Epidermal melanocyte (primary cell): ENCODE results near the gene KLHL8.
"Not testable (repeated sequence)": the region's sequence is repeated elsewhere in the genome, so short reads cannot be mapped to it uniquely, and the experiment has no call there.

ENCODE experiments used
- DNase-seq: peaks from one replicate; pipeline ENCODE4 v3.0.0; 2011; ENCODE audit warnings: low spot score; ENCODE audit not compliant: insufficient read length

The KLHL8 gene

GRCh38 chr4:87228262-87228860 is 7.9 kb upstream of the KLHL8 start:
- no peak for DNase-seq

GRCh38 chr4:87227751-87228151 is 7.3 kb upstream of the KLHL8 start:
- DNase-seq: no peak

GRCh38 chr4:87225936-87226335 is 5.5 kb upstream of the KLHL8 start:
- DNase-seq: no peak

- DNase-seq: no peak
Measured at GRCh38 chr4:87224141-87224923, 3.9 kb upstream of the KLHL8 start.

- no peak for DNase-seq
Measured at GRCh38 chr4:87219632-87220093, 755 bp downstream of the KLHL8 start.

GRCh38 chr4:87217235-87217763 is 3.1 kb downstream of the KLHL8 start:
- not testable (repeated sequence) for DNase-seq

GRCh38 chr4:87216469-87216868 is 3.9 kb downstream of the KLHL8 start:
- no peak for DNase-seq

GRCh38 chr4:87213421-87214075 is 6.9 kb downstream of the KLHL8 start:
- no peak for DNase-seq

GRCh38 chr4:87211249-87211952 is 9.0 kb downstream of the KLHL8 start:
- DNase-seq: no peak

- no peak for DNase-seq
Measured at GRCh38 chr4:87209696-87210095, 10.7 kb downstream of the KLHL8 start.

- no peak for DNase-seq
Measured at GRCh38 chr4:87209182-87209581, 11.2 kb downstream of the KLHL8 start.

GRCh38 chr4:87204559-87204958 is 15.9 kb downstream of the KLHL8 start:
- no peak for DNase-seq

- DNase-seq: no peak
Measured at GRCh38 chr4:87196927-87197326, 23.5 kb downstream of the KLHL8 start.

GRCh38 chr4:87196146-87196545 is 24.3 kb downstream of the KLHL8 start:
- DNase-seq: no peak

- DNase-seq: no peak
Measured at GRCh38 chr4:87193958-87194675, 26.3 kb downstream of the KLHL8 start.

GRCh38 chr4:87192145-87192919 is 28.1 kb downstream of the KLHL8 start:
- DNase-seq: no peak

- no peak for DNase-seq
Measured at GRCh38 chr4:87188932-87189331, 31.5 kb downstream of the KLHL8 start.

- DNase-seq: no peak
Measured at GRCh38 chr4:87188048-87188447, 32.4 kb downstream of the KLHL8 start.

GRCh38 chr4:87185146-87185870 is 35.1 kb downstream of the KLHL8 start:
- DNase-seq: no peak
